ENCODE data around the gene IBSP.

The IBSP gene

GRCh38 chr4:87799301-87800113, at the start of gene IBSP:
Gene IBSP (plus strand): TSS chr4:87799554. CDS start chr4:87802362, 2,808 bp downstream.
- DNase-seq, result no peak

- no peak for DNase-seq
Measured at GRCh38 chr4:87749883-87750282, 49.5 kb upstream of the IBSP start.

- no peak for DNase-seq
Measured at GRCh38 chr4:87758270-87758669, 41.1 kb upstream of the IBSP start.

- DNase-seq, result no peak
Measured at GRCh38 chr4:87762311-87762710, 37.0 kb upstream of the IBSP start.

GRCh38 chr4:87781569-87781968, 17.8 kb upstream of the IBSP start:
- no peak for DNase-seq

- no peak for DNase-seq
Measured at GRCh38 chr4:87783781-87784180, 15.6 kb upstream of the IBSP start.

GRCh38 chr4:87785731-87786509, 13.4 kb upstream of the IBSP start:
- DNase-seq, result no peak

- no peak for DNase-seq
Measured at GRCh38 chr4:87802858-87803257, 3.5 kb downstream of the IBSP start.

- no peak for DNase-seq
Measured at GRCh38 chr4:87803421-87803820, 4.1 kb downstream of the IBSP start.

- DNase-seq, result no peak
Measured at GRCh38 chr4:87804871-87805270, 5.5 kb downstream of the IBSP start.

- no peak for DNase-seq
Measured at GRCh38 chr4:87805971-87806370, 6.6 kb downstream of the IBSP start.

- DNase-seq, result no peak
Measured at GRCh38 chr4:87806520-87806919, 7.2 kb downstream of the IBSP start.

GRCh38 chr4:87807402-87807801, 8.0 kb downstream of the IBSP start:
- DNase-seq, result no peak

GRCh38 chr4:87811977-87812376, 12.6 kb downstream of the IBSP start:
- no peak for DNase-seq

GRCh38 chr4:87819281-87819919, 20.0 kb downstream of the IBSP start:
- no peak for DNase-seq

GRCh38 chr4:87823200-87823599, 23.8 kb downstream of the IBSP start:
- DNase-seq, result no peak

- no peak for DNase-seq
Measured at GRCh38 chr4:87823724-87824123, 24.4 kb downstream of the IBSP start.

GRCh38 chr4:87824352-87824751, 25.0 kb downstream of the IBSP start:
- DNase-seq, result no peak

GRCh38 chr4:87832669-87833068, 33.3 kb downstream of the IBSP start, which contains the start of gene MEPE:
Gene MEPE (plus strand): TSS chr4:87832969. CDS start chr4:87834715, 1,746 bp downstream.
- DNase-seq, result no peak

GRCh38 chr4:87834401-87834800, 35.0 kb downstream of the IBSP start:
- DNase-seq, result no peak

- DNase-seq, result no peak
Measured at GRCh38 chr4:87835197-87835596, 35.8 kb downstream of the IBSP start.

- no peak for DNase-seq
Measured at GRCh38 chr4:87835743-87836142, 36.4 kb downstream of the IBSP start.

- no peak for DNase-seq
Measured at GRCh38 chr4:87838205-87838604, 38.9 kb downstream of the IBSP start.

Data from NCI-H2081 (cell line).